ENCODE measurements around the gene PIGZ.
"Not testable (repeated sequence)": the region's sequence is repeated elsewhere in the genome, so short reads cannot be mapped to it uniquely, and the experiment has no call there.

PIGZ gene

DNA sequence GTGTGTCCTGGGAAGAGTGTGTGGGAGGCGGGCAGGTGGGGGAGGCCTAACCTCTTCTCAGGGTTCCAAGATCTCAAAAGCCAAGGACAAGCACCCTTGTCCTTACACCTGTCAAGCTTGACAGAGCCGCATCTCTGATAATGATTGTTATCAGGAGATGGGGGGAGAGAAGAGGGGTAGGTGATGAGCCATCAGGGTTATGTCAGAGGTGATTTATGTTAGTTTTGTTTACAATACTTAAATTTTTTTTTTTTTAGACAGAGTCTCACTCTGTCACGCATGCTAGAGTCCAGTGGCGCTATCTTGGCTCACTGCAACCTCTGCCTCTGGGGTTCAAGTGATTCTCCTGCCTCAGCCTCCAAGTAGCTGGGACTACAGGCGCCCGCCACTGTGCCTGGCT is 18.9 kb downstream of the PIGZ start:
- no peak for DNase-seq (ENCODE audit: low read depth in 3 of 3)

DNA sequence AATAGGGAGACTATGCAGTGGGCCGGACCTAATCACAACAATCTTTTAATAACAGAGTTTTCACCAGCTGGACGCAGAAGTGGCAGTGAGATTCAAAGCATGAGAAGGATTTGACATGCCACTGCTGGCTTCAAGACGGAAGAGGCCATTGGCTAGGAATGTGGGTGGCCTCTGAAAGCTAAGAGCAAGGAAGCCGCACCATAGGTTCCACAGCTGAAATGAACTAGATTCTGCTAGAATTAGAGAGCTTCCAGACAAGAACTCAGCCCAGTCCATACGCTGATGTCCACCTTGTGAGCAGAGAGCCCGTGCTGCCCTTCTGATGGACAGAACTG is 19.4 kb downstream of the PIGZ start:
- no peak for DNase-seq (ENCODE audit: low read depth in 3 of 3)

DNA sequence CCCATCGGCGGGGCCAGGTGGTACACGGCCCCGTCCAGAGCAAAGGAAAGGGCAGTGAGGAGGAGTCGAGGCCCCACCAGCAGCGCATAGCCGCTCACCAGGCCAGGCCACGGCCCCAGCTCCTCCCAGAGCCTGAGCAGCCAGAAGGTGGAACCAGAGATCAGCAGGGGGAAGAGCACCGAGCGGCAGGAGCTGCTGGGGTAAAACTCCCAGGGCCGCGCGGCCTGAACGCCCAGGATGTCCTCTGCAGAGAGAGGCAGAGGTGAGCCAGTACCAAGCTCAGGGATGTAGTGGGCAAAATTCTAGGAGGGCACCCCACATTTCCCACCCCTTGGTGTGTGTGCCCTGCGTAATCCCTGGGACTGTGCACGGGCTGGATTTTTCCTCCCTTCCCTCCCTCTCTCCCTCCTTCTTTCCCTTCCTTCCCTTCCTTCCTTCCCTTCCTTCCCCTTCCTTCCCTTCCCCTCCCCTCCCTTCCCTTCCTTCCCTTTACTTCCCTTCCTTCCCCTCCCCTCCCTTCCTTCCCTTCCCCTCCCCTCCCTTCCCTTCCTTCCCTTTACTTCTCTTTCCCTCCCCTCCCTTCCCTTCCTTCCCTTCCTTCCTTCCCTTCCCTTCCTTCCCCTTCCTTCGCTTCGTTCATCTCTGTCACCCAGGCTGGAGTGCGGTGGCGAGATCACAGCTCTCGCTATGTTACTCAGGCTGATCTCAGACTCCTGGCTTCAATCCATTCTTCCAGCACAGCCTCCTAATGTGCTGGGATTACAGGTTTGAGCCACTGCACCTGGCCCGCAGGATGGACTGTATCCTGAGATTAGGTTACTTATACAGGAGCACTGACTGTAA is 20.0 kb downstream of the PIGZ start:
- no peak for DNase-seq (ENCODE audit: low read depth in 3 of 3)

DNA sequence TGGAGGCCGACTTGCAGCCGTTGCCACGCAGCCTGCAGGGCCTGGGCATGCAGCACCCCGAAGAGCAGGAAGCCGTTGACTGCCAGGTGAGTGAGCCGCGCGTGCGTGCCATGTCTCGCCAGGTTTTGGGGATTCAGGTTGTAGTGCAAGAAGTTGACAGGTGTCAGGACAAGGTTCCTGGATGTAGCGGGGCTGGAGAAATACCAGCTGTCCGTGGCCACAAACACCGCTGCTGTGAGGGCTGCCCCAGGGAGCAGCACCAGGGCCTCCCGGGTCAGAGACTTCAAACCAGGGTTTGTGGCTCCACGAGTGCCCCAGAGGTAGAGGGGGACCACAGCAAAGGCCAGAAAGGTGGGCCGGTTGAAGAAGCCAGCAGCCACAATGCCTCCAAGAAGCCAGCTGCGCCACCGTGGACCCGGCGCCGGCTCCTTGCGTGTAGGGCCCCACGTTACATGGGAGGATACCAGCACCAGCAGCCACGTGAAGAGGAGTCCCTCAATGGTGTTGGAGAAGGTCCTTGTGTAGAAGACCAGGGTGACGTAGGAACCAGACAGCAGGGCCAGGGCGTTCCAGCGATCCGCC is 20.7 kb downstream of the PIGZ start:
- no peak for DNase-seq (ENCODE audit: low read depth in 3 of 3)

DNA sequence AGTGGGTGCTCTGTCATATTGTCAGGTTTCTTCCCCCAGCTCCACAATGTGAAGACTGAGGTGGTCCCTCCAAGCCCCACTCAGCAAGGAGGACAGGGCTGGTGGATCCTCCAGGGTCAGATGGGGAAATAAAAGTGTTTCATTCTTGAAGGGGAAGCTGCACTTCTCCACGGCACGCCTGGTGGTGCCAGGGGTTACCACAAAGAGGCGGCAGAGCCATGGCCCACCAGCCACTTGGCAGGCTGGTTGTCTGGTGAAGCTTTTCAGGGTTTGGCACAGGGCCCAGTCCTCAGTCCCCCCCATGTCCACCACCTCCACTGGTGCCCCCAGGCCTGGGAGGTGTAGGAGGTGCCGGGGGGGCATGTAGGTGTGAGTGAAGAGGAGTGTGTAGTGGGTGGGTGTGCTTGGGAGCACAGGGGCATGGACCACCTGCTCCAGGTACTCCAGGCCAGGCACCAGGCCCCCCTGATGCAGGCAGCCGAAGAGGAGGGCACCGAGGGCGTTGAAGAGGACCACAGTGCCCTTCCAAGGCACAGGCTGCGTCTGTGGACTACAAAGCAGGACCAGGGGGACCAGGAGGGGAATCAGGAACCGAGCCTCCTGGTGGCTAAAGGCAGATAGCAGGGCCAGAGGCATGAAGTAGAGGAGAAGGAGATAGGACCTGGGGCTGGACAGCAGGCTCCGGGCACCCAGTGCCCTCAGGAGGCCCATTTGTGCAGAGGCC is 21.3 kb downstream of the PIGZ start:
- no peak for DNase-seq (ENCODE audit: low read depth in 3 of 3)

DNA sequence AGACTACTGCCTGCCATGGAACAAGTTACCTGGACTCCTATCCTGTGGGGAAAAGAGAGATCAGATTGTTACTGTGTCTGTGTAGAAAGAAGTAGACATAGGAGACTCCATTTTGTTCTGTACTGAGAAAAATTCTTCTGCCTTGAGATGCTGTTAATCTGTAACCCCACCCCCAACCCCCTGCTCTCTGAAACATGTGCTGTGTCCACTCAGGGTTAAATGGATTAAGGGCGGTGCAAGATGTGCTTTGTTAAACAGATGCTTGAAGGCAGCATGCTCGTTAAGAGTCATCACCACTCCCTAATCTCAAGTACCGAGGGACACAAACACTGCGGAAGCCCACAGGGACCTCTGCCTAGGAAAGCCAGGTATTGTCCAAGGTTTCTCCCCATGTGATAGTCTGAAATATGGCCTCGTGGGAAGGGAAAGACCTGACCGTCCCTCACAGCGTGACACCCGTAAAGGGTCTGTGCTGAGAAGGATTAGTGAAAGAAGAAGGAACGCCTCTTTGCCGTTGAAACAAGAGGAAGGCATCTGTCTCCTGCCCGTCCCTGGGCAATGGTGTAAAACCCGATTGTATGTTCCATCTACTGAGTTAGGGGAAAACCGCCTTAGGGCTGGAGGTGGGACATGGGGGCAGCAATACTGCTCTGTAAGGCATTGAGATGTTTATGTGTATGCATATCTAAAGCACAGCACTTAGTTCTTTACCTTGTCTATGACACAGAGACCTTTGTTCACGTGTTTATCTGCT is 24.4 kb downstream of the PIGZ start:
- DNase-seq (ENCODE audit: low read depth in 3 of 3): not testable (repeated sequence)

DNA sequence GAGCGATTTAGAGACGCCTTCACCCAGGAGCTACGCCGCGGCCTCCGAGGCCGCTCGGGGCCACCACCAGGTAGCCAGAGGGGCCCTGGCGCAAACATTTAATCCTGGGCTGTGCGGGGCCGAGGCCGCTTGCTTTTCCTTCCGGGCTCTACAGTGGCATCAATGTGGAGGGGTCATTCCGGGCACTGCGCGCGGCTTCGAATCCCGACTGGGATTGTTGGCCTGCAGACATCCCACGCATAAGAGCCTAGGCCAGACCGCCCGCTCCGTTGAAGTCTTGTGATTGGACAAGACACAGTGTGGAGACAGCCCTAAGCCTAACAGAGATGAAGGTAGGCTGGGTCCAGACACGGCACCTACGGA is 25.7 kb downstream of the PIGZ start:
- no peak for DNase-seq (ENCODE audit: low read depth in 3 of 3)

DNA sequence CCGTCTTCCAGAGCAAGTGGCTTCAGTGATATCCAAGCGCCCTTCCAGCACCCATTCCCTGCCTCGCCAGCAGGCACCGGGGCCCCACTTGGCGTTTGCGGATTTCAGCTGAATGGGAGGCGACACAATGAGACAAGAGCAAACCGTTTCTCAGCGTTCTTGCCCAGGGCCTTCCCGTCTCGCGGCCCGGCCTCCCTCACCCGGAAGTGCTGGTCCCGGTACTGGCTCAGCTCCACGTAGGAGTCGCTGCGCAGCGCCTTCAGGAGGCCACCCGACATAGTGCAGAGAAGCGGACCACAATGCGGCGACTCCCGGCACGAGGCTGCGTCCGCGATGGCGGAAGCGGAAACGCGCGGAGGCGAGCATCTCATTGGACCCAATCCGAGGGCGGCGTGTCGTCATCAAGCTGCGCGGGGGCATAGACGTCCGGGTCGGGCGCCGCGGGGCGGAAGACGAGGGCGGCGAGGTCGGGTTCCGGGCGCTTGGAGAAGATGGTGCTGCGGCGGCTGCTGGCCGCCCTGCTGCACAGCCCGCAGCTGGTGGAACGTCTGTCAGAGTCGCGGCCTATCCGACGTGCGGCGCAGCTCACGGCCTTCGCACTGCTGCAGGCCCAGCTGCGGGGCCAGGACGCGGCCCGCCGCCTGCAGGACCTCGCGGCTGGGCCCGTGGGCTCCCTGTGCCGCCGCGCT is 26.3 kb downstream of the PIGZ start, which contains the start of gene NCBP2:
TSS of gene NCBP2 (minus strand) at position 303 of the 689 bp plus-strand sequence. CDS start at position 278, 25 bp downstream.
- peak; percentile 99 to 100 (median 100) for DNase-seq (ENCODE audit: low read depth in 3 of 3)

DNA sequence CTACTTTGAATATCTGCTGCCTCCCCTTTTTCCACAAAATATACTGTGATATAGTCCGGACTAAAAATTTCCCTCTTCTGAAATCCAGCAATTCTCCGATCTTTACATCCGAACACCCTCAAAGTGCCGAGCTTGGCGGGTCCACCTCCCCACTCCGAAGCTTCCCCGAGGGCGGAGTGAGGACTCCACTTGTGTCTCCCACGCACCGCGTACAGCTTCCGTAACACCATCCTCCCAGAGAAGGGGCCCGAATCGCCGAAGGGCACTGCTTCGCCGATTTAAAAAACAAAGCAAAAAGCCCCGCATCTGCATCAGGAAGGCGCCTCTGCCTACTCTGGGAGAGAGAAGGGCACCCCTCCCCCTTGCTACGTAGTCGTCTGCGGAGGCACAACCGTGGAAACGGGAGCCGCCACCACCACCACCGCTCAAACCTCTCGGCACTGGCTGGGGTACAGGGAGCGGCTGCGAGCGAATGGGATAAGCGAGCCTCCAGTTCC is 26.9 kb downstream of the PIGZ start:
- DNase-seq (ENCODE audit: low read depth in 3 of 3): peak; percentile 33 to 61 (median 55)

DNA sequence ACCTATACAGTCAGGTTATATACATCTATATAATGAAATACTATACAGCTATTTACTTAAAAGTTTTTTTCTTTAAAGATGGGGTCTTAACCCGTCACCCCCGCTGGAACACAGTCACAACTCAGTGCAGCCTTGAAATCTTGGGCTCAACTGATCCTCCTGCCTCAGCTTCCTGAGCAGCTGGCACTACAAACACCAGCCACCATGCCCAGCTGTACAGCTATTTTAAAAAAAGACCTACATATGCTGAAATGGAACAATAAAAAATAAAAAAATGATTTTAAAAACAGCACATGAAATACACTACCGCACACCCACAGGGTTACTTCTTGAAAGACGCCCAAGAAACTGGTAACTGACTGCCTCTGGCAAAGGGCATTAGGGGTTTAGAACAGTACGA is 30.1 kb downstream of the PIGZ start:
- DNase-seq (ENCODE audit: low read depth in 3 of 3): no peak

DNA sequence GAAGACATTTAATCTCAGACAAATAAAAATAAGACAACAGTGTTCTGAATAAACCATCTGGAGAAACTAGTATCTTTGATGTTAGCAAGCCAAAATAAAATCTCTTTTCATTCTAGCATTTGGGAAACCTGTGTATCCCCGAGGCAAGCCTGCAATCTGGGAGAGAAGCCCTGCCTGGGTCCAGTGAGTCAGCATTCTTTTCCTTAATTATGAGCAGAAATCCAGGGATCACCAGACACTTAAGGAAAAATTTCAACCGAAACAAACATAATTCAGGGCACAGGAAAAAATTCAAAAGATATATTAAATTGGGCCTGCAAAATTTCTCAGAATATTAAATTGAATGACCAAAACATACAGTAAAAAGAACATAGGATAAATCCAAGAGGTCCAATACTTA is 30.5 kb downstream of the PIGZ start:
- DNase-seq (ENCODE audit: low read depth in 3 of 3): no peak

DNA sequence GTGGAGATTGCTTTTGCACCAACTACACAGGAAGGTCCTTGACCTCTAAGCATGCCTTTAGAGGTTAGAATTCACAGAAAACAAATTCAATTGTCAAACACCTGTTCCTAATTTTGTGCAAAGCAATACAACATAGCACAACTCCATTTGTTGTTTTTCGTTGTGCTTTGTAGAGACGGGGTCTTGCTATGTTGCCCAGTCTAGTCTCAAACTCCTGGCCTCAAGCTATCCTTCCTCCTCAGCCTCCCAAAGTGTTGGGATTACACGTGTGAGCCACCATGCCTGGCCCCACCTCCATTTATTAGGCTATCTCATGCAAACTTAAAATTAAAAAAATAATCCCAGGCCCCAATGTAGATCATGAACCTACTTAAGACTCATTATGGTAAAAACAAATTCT is 32.3 kb downstream of the PIGZ start:
- DNase-seq (ENCODE audit: low read depth in 3 of 3): no peak

DNA sequence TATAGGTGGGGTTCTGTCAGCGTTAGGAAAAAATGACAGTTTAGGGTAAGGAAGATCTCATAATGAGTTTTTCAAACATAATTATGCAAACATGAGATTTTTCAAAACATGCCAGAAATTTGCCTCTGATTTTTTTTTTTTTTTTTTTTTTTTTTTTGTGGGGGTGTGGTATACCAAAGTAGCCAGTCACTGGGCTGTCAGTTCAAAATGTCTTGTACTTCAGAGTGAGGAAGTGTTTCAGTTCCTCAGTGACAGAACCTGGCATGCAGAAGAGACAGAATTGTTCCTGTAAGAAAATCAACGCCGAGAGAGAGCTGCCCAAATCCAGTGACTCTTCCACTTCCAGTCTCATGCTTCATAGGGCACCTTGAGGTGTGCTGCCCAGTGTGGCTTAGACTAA is 36.0 kb downstream of the PIGZ start:
- no peak for DNase-seq (ENCODE audit: low read depth in 3 of 3)

DNA sequence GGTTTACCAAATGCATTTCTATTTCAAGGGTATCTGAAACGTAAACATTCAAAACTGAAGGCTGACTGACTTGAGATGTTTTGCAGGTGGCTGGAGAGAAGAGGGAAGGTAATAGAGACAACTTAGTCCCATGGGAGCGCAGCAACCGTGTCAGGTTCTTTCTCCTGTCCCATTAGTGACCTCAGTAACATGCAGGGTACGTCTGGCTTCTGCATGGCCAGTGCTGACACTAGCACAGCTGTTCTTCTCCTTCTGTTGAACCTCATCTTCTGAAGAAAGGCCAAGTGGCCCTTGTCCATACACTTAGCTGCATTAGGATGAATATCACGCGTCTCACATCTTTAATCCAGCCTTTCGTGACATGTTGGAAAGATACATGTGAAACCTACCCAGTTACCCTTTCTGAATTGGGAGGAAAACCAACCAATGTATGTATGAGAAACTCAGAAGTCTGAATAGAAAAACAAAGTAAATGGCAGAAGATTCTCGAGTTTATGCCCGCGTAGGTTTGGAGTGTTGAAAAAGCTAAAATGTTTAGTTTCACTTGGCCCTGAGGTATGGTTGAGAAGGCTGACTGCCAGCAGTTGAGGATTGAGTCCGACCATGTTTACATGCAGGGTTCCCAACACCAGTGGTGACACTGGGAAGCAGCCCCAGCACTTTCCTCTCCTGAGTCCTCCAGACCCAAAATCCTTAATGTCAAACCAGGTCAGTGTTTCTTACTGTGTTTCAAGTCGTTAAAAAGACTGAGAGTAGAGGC is 36.6 kb downstream of the PIGZ start:
- DNase-seq (ENCODE audit: low read depth in 3 of 3): no peak

DNA sequence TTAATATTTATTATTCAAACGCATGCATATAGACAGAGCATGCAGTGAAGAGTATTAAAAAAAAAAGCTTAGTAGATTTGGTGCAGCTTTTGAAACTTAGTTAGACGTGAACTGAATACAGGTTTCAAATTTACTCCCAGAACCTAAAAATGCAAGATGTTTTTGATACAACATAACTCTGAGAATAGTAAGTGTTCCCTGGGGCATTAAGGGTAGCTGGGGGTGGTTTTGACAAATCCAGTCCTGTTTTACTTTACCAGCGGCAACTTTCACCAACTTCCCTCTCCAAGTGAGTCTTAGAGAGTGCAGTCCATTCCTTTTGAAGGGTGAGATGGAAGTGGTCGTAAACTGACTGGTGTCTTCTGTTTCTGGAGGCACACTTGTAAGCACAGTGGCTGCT is 37.5 kb downstream of the PIGZ start:
- no peak for DNase-seq (ENCODE audit: low read depth in 3 of 3)

DNA sequence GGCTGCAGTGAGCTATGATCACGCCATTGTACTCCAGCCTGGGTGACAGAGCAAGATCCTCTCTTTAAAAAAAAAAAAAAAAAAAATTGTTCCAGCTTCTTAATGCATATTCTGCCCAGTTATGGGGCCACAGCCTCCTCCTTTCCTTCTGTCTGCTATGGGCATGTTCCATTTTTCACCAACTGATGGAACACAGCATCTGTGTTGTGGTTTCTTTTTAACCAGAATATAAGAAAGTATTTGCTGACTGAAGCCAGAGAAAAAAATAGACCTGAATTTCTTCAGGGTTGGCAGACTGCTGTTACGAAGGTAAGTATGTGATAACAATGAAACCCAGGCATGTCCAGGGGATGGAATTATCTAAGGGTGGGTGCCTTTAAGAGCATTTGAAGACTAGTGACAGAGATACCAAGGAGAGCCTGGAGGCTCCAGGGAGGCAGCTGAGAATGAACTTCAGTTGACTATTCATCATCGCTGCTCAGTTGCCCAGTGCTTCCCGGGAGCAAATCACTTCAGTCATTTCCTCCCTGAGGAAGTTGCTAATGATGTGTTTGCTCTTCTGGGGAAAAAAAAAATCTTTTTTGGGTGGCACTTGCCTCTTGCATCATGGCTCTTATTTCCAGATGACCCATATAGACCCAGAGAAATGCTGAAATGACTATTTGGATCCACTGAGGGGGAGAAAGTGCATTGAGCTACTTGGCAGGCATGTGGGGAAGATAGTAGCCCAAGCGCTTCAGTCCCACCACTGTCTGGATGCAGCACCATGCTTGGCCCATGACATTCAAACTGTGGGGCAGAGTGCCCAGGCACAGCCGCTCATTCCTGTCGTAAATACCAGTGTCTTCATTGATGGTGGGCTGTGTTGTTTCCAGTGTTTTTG is 40.8 kb downstream of the PIGZ start:
- DNase-seq (ENCODE audit: low read depth in 3 of 3): no peak

DNA sequence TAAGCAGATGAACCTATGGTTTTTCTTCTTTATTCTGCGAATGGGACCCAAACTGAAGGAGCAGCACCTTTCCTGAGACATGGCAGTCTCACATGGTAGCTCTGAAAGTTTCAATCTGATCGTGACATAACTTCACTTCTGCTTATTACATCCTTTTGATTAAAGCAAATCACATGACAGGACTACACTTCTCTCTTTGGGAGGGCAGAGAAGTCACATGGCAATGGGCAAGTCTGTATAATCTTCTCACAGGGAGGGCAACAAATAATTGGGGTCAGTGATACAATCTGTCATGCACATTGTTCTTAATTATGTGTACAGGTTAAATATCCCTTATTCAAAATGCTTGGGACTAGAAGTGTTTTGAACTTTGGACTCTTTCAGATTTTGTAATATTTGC is 47.9 kb downstream of the PIGZ start:
- DNase-seq (ENCODE audit: low read depth in 3 of 3): no peak

DNA sequence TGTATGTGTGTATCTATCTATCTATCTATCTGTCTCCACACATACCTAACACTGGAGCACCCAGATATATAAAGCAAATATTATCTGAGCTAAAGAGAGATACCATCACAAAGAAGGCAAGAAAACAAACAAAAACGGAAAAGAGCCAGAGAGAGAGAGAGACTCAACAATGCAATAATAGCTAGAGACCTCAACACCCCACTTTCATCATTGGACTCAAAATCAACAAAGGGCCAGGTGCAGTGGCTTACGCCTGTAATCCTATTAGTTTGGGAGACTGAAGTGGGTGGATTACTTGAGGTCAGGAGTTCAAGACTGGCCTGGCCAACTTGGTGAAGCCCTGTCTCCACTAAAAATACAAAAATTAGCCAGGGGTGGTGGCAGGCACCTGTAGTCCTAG is 49.7 kb downstream of the PIGZ start:
- no peak for DNase-seq (ENCODE audit: low read depth in 3 of 3)

DNA sequence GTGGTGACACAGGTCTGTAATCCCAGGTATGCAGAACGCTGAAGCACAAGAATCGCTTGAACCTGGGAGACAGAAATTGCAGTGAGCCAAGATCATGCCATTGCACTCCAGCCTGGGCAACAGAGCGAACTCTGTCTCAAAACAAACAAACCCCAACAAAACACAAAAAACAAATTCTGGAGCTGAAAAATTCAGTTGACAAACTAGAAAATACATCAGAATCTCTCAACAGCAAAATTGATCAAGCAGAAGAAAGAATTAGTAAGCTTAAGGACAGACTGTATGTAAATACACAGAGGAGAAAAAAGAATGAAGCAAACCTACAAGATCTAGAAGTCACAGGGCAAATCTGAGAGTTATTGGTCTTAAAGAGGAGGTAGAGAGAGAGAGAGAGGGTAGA is 51.6 kb downstream of the PIGZ start:
- no peak for DNase-seq (ENCODE audit: low read depth in 3 of 3)

DNA sequence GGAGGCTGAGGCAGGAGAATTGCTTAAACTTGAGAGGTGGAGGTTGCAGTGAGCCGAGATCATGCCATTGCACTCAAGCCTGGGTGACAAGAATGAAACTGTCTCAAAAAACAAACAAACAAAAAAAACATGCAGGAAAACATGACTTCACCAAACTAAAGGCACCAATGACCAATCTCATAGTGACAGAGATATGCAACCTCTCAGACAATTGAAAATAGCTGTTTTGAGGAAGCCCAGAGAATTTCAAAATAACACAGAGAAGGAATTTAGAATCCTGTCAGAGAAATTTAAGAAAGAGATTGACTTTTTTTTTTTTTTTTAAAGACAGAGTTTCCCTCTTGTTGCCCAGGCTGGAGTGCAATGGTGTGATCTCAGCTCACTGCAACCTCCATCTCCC is 52.4 kb downstream of the PIGZ start:
- no peak for DNase-seq (ENCODE audit: low read depth in 3 of 3)

Measured in stimulated activated CD4-positive, alpha-beta T cell treated with anti-CD3 and anti-CD28 coated beads, TNF-alpha, amount 100 ng/mL, for 48 hours (primary cell).